Stimulated activated CD4-positive, alpha-beta T cell treated with anti-CD3 and anti-CD28 coated beads, Interleukin-1b, Interleukin-23, amount 100 ng/mL, for 48 hours (primary cell): Measurements from ENCODE around the gene SLC35F6.
"Not testable (repeated sequence)": the region's sequence is repeated elsewhere in the genome, so short reads cannot be mapped to it uniquely, and the experiment has no call there.

Source experiments
- DNase-seq: peaks from one replicate; pipeline ENCODE4 v3.0.0-alpha.2; 2020

The SLC35F6 gene

DNA sequence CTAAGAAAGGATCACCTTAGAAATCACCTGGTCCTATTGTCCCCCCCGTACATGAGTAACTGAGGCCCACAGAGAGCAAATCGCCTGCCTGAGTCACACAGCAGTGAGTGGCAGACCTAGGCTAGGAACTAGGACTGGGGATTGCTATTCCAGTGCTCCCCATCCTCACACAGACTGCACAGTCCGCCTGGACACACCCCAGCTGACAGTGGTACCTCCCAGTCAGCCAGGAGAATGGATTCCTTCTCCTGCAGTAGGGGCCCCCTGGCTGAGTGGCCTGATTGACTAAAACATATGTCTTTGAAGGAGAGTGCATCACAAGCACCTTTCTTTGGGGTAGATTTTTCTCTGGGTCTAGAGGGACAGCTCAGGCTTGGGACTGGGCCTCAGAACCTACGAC lies 32.4 kb upstream of the SLC35F6 start:
- DNase-seq = no peak

DNA sequence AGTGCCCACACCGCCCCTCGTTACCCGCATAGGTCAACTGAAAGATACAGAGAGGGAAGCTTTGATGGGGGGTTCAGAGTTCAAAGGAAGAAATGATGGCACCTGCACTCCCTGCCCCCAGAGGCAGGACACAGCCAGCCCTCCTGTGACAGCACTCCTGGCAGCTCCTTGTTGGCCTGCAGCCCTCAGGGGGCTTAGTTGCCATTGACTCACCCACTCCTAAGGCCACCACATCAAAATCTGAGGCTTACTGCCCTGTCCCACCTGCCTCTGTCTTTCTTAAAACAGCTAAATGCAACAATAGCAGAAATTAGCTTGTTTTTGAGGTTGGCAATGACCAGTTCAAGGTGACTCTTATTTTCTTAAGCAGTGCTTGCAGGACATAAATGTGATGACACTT lies 31.6 kb upstream of the SLC35F6 start:
- no peak for DNase-seq

GRCh38 chr2:26733413-26733812 lies 30.7 kb upstream of the SLC35F6 start:
- no peak for DNase-seq

DNA sequence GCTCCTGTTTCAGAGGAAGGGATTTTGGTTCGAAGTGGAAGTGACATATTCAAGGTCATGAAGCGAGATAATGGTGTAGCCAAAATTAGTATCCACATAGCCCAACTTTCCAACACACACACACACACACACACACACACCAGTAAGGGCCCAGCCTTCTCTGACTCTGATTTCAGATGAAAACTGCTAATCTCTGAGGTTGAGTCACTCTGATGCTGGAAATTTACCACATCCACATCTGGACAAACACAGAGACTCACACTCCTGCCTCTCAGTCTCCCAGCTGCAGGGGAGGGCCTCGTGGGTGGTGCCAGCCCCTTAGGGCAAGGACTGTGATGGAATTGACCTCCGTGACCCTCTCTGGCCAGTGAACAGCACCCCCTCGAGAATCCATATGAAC lies 29.0 kb upstream of the SLC35F6 start:
- DNase-seq = no peak

DNA sequence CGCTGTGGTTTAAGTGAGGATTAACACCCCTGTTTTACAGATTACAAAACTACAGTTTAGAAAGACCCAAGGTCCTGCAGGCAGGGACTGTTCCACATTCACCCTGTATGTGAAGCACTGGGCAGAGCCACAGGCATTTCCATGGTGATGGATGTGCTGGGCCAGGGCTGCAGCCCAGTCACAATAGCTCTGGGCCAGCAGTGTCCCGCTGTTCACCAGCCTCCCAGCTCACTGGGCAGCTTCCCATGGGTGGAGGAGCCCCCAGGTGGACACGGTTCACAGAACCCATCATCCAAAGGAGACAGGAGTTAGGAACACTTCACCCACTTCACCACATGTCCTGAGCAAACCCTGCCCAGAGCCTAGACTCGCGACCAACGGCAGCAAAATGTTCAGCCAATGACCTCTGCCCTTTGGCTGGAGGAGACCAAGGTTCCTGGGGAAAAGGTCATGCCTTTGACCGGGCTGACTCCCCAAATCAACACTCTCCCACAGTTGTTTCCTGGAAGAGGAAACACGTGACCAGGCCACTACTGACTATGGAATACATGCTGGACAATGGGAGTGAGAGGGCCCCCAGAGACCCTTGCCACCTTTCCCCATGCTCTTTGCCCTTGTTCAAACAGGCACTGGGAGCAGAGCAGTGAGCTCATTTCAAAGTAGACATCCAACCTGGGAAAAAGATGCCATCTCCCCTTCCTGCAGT lies 28.0 kb upstream of the SLC35F6 start:
- DNase-seq = no peak

DNA sequence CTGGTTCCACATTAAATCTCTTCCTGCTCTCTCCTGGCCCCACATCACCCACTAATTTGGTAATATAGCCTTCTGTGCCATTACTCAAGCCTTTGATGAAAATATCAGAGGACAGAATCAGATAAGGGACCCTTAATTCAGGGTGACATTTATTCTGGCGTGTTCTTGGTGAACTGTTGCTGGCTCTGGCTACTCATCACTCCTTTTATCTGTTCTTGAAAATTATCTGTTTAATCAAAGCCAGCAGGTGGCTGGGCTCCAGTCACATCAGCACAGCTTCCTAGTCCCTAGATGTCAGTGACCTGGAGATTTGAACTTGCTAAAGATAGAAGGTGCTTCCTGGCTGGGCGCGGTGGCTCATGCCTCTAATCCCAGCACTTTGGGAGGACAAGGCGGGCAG lies 26.9 kb upstream of the SLC35F6 start:
- no peak for DNase-seq

GRCh38 chr2:26738481-26738880 lies 25.6 kb upstream of the SLC35F6 start:
- no peak for DNase-seq

GRCh38 chr2:26739514-26739913 lies 24.6 kb upstream of the SLC35F6 start:
- no peak for DNase-seq

- no peak for DNase-seq
These were observed 23.7 kb upstream of the SLC35F6 start for GRCh38 chr2:26740346-26740745.

DNA sequence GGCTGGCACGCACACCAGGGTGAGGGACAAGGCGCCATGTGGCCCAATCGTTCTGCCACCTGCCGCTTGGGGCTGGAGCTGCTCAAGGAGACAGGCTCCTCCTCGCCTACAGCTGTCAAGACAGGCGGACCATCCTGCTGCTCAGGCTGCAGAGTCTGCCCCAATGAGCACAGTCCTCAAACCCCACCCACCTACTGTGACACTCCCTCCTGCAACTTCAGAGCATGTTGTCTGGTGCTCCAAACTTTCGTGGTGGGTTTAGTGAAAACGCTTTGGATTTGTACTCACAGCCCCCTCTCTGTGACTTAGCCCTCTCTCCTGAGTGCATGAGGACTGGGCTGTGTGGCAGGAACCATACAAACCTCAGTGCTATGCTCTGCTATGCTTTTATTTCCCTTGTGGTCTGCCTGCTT lies 23.2 kb upstream of the SLC35F6 start:
- DNase-seq = peak; percentile 28

GRCh38 chr2:26742048-26742770 lies 21.9 kb upstream of the SLC35F6 start:
- no peak for DNase-seq

DNA sequence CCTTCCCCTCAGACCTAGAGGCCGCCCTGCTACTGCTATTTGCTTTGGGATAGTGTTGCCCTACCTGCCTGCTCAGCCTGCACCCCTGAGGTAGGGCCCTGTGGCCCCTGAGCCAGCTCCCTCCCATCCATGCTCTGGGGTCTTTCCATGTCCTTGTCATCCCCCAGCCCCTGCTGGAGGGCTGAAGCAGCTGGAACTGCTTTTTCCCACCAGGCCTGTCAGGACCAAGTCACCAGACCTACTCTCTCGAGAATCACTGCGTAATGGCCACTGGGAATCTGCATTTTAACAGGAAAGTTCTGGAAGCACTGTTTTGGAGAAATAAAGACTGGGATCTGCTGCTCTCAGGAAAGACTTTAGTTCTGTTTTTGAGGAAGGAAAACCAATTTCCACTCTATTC lies 20.2 kb upstream of the SLC35F6 start:
- DNase-seq = no peak

- no peak for DNase-seq
These were observed 19.1 kb upstream of the SLC35F6 start for GRCh38 chr2:26744953-26745352.

- DNase-seq = peak; percentile 74
These were observed 18.3 kb upstream of the SLC35F6 start for GRCh38 chr2:26745609-26746327.

- DNase-seq = no peak
These were observed 17.1 kb upstream of the SLC35F6 start for GRCh38 chr2:26746934-26747333.

GRCh38 chr2:26749787-26750420 lies 14.2 kb upstream of the SLC35F6 start:
- not testable (repeated sequence) for DNase-seq

DNA sequence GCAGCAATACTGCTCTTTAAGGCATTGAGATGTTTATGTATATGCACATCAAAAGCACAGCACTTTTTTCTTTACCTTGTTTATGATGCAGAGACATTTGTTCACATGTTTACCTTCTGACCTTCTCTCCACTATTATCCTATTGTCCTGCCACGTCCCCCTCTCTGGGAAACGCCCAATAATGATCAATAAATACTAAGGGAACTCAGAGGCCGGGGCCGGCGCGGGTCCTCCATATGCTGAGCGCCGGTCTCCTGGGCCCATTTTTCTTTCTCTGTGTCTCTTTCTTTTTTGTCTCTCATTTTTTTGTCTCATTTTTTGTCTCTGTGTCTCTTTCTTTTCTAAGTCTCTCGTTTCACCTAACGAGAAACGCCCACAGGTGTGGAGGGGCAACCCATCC lies 13.6 kb upstream of the SLC35F6 start:
- DNase-seq = not testable (repeated sequence)

DNA sequence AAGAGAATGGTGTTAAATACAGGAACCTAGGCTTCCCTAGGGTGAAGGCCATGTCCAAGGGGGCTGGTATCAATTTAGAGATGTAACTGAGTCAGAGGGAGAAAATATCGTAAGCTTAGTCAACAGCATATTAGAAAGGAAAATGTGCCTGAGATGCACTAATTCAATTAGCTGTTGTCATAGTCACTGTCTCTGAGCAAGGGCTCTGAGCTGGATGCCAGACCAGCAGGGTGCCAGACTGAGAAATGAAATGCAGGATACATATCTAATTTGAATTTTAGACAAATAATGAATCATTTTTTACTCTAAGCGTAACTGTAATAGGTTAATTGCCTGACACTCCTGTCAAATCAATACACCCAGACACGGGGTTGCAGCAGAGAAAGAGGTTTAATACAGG lies 11.4 kb upstream of the SLC35F6 start:
- no peak for DNase-seq

DNA sequence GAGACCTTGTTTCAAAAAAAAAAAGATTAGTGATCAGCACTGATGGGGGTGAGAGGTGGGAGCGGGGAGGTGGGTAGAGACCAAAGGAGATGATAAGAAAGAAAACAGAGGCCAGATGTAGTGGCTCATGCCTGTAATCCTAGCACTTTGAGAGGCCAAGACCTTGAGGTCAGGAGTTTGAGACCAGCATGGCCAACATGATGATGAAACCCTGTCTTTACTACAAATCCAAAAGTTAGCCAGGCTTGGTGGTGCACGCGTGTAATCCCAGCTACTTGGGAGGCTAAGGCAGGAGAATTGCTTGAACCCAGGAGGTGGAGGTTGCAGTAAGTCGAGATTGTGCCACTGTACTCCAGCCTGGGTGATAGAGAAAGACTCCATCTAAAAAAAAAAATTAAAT lies 9.5 kb upstream of the SLC35F6 start:
- DNase-seq = no peak

- no peak for DNase-seq
These were observed 9.0 kb upstream of the SLC35F6 start for GRCh38 chr2:26754972-26755670.

GRCh38 chr2:26756337-26756736 lies 7.7 kb upstream of the SLC35F6 start:
- DNase-seq = no peak

- DNase-seq = peak; percentile 30
These were observed 6.0 kb upstream of the SLC35F6 start for GRCh38 chr2:26757873-26758789.
